GM12872 (cell line): ENCODE results near the gene LTBP1.

Source experiments
- TF ChIP-seq, protein P1 (sequence below): IDR thresholded peaks from 3 replicates; pipeline ENCODE4 v1.5.1; 2011; ENCODE audit warnings: low read depth, mild to moderate bottlenecking, low read length, moderate library complexity; ENCODE audit not compliant: insufficient read depth

The LTBP1 gene

DNA sequence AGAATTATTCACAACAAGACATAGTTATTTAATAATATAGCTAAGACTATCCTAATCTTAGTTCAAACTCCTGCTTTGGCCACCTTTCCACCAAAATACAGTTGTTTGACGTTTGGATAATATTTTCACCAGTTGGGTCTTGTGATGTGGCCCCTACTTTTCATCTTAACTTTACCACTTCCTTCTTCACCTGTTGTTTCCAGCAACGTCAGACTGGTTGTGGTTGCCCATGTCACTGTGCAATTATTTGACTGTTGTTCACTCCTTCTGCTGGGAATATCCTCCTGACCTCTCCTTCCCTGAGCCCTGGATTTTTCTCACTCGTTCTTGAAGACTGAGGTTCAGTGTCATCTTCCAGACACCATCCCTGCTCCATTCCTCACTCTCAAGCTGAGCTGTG, 397.5 kb downstream of the LTBP1 start:
- TF ChIP-seq, protein P1, sequence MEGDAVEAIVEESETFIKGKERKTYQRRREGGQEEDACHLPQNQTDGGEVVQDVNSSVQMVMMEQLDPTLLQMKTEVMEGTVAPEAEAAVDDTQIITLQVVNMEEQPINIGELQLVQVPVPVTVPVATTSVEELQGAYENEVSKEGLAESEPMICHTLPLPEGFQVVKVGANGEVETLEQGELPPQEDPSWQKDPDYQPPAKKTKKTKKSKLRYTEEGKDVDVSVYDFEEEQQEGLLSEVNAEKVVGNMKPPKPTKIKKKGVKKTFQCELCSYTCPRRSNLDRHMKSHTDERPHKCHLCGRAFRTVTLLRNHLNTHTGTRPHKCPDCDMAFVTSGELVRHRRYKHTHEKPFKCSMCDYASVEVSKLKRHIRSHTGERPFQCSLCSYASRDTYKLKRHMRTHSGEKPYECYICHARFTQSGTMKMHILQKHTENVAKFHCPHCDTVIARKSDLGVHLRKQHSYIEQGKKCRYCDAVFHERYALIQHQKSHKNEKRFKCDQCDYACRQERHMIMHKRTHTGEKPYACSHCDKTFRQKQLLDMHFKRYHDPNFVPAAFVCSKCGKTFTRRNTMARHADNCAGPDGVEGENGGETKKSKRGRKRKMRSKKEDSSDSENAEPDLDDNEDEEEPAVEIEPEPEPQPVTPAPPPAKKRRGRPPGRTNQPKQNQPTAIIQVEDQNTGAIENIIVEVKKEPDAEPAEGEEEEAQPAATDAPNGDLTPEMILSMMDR, result no peak

DNA sequence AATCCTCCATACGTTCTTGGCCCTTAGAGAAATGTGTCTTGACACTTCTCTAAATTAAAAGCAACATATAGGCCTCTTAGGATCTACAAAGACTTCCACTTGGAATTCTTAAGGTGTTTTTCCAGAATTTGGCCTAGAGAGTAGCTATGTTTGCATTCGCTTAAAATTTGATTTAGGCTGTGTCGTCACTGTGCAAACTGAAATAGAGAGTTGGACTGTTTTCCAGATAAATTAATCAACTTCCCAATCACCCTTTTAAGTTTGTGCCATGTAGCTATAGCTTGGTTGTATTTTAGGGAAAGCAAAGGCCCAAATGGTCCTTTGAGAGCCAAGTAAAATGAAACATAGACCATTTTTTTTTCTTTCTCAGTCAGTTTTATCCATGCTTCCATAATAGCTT, 401.1 kb downstream of the LTBP1 start:
- TF ChIP-seq, protein P1, result no peak

GRCh38 chr2:33350632-33351031, 403.9 kb downstream of the LTBP1 start:
- TF ChIP-seq, protein P1, result no peak

DNA sequence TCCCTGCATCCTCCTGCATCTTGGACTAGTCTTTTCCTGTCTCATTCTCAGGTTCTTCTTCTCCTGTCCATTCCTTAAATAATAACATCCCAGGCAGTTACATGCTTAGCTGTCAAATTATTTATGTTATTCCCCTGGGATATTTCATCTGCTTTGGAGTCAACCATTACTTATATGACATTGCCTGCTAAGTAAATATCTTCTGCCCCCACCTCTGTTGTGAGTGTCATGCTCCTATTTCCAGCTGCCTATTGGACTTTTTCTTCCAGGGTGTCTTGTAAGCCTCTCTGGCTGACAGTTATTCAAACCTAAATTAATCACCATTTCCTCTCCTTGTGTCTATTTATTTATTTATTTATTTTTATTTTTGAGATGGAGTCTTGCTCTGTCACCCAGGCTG, 405.0 kb downstream of the LTBP1 start:
- TF ChIP-seq, protein P1, result no peak

GRCh38 chr2:33354981-33355380, 408.2 kb downstream of the LTBP1 start:
- TF ChIP-seq, protein P1, result no peak

DNA sequence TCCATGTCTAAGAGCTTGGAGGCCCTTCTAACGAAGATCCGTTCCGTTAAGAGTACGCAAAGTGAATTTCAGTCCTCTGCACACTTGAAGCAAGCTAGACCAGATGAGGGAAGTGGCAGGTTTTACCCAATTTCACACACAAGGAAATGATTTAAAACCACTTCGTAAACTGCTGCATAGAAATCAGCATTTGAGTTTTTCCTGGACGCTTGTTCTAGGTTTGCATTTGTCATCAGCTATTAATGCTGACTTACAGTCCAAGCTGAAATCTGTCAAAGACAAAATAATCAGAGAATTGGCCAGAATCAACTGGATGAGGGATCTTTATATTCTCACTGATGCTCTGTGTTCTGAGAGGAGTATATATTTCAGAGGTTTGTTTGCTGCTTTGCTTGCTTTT, 412.1 kb downstream of the LTBP1 start:
- TF ChIP-seq, protein P1, result no peak

DNA sequence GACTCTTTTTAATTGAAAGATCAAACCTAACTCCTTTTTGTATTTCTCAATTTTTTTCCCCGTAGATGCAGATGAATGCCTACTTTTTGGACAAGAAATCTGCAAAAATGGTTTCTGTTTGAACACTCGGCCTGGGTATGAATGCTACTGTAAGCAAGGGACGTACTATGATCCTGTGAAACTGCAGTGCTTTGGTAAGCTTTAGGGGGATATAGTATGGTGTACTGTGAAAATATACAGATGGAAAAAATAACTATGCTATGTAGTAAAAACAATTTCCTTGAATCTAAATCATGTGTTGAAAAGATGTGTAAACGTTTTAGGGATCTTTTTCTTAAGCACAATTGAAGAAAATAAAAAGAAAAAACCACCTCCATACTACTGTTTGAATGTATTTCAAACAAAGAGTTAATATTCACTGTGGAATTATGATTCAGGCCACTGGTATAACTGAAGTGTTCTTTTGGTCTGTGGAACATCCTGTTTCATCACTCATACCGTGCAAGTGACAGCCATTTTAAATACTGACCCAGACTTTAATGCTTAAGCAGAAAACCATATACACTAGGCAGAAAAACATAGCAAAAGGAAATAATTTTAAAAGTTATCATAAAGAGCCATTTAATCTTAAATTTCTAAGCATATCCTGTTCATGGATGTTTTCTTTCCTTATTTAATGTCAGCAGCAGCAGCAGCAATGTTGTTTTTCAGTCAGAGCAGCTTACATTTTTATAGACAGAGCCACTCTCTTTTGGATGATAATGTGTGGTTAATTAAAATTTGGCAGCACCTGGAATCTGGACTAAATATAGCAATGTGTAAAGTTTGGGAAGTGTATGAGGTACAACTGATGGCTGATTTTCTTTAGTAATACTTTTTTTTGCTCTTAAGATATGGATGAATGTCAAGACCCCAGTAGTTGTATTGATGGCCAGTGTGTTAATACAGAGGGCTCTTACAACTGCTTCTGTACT, 416.9 kb downstream of the LTBP1 start:
- TF ChIP-seq, protein P1, result no peak
